SHP77 treated with DMSO at 0.1 percent for 48 hours (cell line): ENCODE results near the gene SLC22A23.

Experiments
- DNase-seq: peaks from one replicate; lab custom pipeline; 2025; lab: John Stamatoyannopoulos, UW

The SLC22A23 gene, protein sequence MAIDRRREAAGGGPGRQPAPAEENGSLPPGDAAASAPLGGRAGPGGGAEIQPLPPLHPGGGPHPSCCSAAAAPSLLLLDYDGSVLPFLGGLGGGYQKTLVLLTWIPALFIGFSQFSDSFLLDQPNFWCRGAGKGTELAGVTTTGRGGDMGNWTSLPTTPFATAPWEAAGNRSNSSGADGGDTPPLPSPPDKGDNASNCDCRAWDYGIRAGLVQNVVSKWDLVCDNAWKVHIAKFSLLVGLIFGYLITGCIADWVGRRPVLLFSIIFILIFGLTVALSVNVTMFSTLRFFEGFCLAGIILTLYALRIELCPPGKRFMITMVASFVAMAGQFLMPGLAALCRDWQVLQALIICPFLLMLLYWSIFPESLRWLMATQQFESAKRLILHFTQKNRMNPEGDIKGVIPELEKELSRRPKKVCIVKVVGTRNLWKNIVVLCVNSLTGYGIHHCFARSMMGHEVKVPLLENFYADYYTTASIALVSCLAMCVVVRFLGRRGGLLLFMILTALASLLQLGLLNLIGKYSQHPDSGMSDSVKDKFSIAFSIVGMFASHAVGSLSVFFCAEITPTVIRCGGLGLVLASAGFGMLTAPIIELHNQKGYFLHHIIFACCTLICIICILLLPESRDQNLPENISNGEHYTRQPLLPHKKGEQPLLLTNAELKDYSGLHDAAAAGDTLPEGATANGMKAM

DNA sequence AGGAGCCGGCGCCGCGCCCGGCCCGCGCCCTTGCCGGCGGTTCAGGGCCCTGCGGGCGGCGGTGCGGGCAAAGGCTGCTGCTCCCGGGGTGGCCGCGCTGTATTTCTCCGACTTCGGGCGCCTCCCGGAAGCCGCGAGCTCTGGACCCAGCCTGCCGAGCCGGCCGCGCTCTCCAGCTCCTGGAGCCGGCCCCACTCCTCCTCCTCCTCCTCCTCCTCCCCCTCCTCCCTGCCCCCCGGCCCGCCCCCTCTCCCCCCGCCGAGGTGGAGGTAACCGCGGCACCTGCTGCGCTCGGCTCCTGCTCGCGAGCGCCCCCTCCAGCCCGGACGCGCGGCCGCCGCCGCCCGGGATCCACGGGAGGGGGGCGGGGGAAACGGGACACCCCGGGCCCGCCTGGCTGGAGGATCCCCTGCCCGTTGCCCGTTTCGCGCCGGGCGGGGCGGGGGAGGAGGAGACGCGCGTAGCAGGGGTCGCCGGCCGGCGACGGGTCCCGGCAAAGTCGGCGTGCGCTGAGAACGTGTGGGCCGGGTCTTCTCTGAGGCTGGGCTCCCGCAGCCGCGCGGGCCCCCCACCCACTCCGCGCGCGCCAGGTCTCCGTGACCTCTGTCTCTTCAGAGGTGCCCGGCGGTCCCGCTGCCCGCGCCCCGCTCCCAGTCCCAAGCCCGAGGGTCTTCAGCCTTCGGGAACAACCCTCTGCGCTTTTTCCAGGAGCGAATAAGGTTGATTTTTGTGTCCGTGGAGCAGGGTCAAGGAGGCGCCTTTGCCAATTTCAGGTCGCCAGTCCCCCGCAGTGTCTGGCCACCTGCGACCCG lies at the start of gene SLC22A23:
TSS of gene SLC22A23 (minus strand) at position 153 of the 812 bp plus-strand sequence. CDS start 491 bp downstream, outside the sequence.
- peak; percentile 16 for DNase-seq

DNA sequence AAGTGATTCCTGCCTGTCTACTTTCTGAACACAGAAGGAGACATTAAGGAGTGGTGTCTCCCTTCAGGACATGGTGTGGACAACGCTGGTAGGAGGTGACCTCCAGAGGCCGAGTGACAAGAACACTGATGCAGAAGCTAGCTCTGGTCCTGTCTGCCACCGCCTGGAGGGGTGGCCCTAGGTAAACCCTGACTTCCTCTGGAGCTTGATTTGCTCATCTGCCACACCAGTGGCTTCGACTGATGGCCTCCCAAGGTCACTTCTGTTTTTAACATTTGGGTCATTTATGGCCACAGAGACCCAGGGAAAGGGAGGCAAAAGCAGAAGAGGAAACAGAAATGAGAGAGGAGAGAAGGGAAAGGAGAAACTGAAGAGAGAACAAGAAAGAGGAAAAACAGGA lies 49.4 kb upstream of the SLC22A23 start:
- DNase-seq: no peak

DNA sequence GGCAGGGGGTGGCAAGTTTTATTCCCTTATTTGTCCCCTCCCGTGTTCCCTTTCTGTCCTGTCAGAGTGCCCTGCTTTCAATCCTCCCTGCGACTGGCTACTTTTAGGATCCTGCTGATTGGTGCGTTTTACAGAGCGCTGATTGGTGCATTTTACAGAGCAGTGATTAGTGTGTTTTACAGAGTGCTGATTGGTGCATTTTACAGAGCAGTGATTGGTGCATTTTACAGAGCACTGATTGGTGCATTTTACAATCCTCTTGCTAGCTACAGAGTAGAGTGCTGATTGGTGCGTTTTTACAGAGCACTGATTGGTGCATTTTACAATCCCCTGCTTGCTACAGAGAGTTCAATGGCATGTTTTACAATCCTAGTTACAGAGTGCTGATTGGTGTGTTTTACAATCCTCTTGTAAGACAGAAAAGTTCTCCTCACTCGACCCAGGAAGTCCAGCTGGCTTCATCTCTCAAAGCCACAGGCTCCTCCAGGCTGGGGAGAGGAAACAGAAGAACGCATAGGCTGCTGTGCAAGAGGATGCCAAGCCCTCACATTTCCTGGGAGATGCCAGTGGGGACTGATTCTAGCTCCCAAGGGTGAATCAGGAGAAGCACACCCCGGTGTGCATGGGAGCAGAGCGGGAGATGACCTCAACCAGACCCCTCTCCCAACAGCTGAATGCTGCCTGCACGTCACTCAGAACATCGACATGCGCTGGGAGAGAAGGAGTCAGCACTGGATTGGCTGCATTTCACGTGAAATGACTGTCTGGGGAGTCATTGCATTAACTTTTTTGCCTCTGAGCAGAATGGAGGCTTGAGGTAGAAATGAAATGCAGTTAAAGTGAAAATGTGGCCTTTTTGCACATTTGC lies 48.3 kb upstream of the SLC22A23 start:
- DNase-seq: no peak

DNA sequence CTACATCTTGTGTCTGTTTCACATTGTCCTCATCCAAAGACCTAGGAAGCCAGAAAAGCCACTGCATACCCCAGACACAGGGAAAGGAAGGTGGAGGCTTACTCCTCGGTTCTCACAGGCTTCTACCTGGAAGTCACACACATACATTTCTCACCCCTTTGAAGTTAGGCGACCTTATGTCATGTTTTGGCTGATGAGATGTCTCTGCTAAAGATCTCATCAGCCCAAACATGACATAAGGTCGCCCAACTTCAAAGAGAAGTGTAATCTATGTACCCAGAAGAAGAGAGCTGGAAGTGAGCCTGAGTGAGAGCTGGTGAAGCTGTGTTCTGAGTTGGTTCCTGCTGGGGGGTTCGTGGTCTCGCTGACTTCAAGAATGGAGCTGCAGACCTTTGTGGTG lies 47.5 kb upstream of the SLC22A23 start:
- no peak for DNase-seq

DNA sequence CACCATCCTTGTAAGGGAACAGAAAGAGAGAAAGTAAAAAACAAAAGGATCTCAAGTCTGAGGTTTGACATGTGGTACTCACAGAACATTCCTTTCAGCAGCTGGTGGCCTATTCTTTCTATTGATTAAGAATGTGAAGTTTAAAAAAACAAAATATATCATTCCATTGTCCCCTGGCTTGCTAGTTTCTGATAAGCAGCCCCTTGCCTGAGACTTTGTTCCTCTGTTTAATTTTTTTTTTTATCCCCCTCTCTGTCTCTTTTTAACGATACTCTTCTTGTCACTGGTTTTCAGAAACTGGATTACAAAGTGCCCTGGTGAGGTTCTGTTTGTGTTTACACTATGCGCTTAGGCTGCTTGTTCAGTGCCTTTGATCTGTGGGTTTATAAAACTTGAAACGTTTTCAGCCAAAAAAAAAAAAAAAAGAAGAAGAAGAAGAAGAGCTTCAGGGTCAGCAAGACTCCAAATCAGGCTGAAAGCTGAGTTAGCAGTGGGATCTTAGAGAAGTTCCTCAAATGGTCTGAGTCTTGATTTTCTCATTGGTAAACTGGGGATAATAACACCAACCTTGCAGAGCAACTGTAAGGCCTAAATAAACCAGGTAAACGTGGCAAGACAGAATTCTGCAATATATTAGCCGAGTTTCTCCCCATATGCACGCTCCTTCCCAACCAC lies 45.1 kb upstream of the SLC22A23 start:
- no peak for DNase-seq

DNA sequence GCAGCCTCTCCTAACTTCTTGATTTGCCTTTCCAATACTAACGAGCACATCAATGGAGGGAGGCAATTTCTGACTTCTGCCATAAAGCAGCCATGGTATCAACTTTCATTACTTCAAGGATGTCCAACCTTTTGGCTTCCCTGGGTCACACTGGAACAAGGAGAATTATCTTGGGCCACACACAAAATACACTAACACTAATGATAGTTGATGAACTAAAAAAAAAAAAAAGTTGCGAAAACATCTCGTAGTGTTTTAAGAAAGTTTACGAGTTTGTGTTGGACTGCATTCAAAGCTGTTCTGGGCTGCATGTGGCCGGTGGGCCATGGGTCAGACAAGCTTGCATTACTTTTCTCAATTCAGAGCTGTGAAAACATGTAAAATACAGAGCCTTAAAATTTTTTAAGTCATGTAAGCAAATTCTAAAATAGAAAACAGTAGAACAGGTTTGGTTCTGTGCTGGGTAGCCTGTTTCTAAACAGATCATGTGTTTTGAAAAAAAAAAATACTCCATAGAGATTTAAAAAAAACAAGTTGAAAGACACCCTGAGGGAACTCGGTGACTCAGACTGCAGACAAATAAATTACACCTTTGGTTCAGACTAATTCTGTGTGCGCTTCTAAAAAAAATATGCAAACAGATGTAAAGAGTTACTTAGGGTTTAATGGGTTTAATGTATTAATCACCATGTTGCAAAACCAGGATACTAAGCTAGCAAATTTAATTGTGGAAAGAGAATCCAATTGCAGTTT lies 43.6 kb upstream of the SLC22A23 start:
- no peak for DNase-seq

DNA sequence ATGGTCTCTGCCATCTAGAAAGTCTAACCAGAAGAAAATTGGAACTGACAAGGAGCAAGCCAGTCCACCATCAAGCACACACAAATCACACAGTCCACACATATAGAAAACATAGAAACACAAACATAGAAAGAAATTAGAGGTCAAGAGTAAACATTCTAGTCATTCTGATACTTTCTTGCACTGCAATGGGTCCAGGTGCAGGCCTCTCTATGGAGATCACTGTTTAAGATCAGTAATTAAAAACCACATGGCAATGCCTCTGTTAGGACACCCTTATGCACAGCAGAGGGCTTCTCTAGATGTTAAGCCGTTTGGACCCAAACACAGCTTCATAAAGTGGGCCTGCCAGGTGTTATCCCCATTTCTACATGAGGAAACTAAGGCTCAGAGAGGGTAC lies 42.8 kb upstream of the SLC22A23 start:
- no peak for DNase-seq

DNA sequence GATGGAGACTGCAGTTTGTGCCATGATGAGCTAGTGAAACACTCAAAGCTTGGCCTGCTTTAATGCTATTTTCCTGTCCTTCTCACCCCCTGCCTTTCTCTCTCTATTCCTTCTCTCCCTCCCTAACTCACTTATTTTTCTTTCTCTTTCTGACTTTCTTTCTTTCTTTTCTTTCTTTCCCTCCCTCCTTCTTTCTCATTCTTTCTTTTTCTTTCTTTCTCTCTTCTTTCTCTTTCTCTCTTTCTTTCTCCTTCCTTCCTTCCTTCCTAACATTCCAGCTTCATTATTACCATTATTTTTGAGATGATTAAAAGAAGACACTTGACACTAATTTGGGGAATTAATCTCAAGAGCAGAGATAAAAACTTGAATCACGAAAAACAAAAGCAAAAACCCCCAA lies 39.5 kb upstream of the SLC22A23 start:
- no peak for DNase-seq

DNA sequence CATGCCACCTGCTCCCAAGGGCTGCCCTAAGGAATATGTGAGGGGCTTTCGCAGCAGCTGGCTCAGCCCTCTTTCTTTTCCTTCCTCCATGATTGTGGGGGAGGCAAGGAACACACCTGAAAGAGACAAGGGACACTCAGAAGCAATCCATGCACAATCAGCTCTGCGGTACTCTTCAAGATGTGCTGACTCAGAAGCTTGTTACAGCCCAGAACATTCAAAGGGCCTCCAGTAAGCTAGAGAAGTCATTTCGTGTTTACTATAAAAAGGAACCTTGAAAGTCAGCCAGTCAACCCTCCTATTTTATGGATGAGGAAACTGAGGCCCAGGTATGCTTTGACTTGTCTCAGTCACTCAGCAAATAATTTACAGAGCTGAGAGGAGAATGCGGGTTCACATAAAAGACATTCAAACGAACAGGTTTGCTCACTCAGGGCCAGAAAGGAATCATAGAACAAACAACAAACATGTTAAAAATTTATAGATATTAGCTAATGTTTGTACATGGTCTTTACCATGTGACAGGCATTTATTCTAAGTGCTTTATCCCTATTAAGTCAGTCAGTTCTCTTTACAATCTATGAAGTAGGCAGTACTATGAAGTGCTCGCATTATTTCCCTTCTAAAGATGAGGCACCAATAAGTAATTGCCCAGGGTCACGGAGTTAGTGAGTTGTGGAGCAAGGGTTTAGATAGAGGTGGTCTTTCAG lies 37.7 kb upstream of the SLC22A23 start:
- DNase-seq: no peak

DNA sequence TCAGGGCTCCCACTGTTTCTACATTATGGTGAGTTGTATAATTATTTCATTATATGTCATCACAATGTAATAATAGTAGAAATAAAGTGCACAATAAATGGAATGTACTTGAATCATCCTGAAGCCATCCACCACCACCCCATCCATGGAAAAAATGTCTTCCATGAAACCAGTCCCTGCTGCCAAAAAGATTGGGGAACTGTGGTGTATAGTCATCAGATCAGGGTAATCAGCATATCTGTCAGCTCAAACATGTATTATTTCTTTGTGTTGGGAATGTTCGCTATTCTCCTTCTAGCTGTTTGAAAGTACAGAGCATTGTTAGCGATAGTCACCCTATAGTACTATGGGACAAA lies 33.8 kb upstream of the SLC22A23 start:
- no peak for DNase-seq

DNA sequence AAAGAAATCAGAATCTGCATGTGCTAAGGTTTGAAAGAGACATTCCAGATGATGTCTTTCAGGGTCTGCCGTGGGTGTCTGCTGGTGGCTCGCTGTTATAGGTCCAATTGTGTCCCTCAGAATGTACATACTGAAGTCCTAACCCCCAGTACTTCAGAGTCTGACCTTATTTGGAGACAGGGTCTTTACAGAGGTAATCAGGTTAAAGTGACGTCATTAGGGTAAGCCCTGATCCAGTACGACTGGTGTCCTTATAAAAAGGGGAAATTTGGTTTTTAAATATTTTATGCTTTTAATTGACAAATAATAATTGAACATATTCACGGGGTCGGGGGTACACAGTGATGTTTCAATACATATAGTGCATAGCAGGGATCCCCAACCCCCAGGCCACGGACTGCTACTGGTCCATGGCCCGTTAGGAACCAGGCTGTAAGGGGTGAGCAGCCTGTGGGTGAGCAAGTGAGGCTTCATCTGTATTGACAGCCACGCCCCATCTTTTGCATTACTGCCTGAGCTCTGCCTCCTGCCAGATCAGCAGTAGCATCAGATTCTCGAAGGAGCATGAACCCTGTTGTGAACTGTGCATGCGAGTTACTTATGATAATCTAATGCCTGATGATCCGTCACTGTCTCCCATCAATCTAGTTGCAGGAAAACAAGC lies 33.2 kb upstream of the SLC22A23 start:
- no peak for DNase-seq

DNA sequence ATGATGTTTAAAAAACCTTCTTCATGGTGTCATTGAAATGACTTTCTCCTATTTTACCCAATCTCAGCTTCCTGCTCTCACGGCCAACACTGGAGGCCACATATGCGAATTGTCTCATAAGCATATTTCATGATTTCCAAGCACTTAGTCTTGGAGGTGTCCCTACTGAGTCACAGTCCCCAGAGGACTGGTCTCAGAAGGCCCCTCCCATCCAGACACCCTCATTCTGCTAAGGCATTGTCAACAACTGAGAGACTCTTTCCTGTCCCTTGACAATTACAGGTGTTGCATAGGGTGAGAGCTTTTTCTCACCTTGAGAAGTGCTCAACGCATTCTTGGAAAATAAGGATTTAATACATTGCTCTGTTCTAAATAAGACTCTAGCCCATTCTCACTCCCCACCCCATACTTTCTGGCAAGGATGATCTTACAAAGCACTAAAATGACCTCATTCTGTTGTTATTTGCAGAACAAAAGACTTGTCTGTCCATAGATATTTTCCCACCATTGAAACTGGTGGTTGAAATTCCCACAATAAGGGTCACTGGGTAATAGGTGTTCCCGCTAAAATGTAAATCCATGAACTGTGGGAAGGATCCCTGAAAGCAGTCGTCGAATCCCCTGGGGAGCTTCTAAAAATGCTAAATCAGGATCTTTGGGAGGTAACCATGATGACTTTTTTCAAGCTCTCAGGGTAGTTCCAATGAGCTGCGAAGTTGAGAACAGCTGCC lies 32.3 kb upstream of the SLC22A23 start:
- no peak for DNase-seq

DNA sequence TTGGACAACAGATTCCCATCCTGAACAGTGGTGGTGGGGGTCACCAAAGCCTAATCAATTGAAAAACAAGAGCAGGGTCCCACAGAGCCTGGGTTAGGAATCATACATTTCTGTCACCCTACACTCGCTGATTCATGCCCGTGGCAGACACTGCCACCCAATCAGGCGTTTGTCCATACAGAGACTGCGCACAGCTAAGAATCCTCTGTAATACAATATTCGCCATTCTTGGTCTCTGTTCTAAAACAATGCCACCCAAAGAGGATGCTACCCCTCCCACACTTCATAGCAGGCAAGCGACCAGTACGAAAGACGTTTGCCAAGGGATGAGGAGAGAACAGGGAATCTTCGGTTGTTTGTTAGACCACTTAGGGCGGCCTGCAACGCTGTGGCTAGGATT lies 28.1 kb upstream of the SLC22A23 start:
- DNase-seq: no peak

DNA sequence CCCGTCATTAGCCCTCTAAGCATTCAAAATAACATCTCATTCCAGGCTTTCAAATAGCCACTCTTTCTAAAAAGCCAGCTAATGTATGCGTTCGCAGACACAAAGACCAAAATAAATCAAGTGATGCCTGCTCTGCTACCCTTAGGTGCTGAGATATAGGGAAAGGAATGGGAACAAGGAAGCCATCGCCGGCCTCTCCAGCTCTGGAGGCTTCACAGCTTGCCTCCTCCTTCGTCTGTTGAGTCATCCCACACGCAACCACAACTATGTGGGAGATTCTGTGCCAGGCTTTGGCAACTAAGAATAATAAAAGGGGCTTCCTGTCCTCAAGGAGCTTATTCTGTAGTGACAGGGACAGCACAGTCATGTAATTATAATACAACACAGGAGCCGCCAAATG lies 27.3 kb upstream of the SLC22A23 start:
- DNase-seq: no peak

DNA sequence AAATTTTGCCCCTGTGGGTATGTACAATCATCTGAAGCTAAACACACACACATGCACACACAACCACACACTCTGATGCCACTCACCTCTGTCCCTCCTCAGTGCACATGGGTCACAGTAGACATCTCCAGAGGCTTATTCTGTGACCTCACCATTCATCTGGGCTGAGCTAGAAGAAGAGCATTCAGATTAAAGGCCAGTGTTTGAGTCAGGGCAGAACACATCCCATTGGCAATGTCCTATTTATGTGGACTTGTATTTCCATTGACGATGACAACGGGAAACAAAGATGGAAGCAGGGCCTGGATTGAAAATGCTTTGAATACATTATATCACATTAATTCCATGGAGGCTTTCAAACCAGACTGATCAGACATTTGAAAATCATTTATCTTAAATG lies 26.8 kb upstream of the SLC22A23 start:
- no peak for DNase-seq

DNA sequence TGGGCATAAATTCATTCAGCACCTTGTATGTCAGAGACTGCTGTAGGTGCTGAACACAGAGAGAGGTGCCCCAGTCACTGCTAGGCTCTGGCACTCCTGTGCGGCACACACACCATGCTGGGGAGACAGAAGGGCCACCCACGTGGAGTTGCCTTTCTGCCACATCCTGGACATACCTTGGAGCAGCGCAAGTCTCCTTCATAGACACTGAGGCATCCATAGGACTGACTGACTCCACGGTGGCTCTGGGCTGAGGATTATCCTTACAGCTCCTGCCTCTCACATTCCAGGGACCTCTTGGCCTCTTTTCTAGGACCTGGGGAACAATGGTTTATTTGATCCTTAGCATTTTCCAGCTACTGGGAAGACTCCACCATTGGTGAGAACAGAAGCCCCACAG lies 26.0 kb upstream of the SLC22A23 start:
- DNase-seq: no peak

DNA sequence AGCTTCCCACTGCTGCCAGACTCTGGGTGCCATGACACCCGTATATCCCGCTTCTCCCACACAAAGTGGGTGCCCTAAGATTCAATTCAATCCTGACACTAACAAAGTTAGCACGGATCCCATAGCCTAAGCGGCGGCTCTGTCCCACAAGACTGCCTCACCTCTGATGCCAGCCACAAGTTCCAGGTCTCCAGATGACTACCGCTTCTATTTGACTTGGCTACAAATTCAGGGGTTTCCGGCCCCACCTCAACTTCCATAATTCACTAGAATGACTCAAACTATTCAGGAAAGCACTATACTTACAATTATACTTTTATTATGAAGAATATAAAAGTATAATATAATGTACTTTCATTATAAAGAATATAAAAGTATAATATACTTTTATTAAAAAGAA lies 24.8 kb upstream of the SLC22A23 start:
- DNase-seq: no peak

DNA sequence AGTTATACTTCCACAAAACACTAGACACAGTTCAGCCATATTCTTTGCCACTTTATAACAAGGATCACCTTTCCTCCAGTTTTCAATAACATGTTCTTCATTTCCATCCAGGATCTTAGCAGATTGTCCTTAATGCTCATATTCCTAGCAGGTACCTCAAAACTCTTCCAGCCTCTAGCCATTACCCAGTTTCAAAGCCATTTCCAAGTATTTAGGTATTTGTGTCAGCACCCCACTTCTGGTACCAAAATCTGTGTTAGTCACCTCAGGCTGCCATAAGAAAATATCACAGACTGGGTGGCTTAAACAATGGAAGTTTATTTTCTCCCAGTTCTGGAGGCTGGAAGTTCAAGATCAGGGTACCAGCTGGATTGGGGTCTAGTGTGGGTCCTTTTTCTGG lies 23.2 kb upstream of the SLC22A23 start:
- no peak for DNase-seq

DNA sequence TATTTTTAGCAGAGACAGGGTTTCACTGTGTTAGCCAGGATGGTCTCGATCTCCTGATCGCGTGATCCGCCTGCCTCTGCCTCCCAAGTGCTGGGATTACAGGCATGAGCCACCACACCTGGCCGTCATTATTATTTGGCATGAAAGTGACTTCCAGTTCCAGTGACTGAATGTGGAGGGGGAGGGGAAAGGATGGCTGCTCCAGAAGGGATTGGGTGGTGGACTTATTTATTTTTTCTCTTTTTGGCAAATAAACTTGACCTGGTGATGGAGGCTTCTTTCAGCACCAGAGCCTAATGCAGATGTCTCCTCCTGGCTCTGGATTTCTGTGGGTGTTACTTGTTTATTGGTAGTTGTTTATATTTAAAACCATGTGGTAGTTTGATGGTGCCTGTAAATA lies 16.9 kb upstream of the SLC22A23 start:
- DNase-seq: no peak
